Uterus (tissue), 2 donors: ENCODE measurements around the gene RRAGD.

Experiments
- CTCF ChIP-seq, 4 experiments: fragments of 200-600 bp in 2 of 4; fragments of 450-650 bp in 2 of 4; sonication (generic) in 2 of 4; IDR thresholded peaks; one replicate each; pipeline ENCODE4 v1.5.1; 2016 to 2019; ENCODE audit warnings: antibody characterized with exemption in 4 of 4, mild to moderate bottlenecking in 2 of 4, moderate library complexity in 1 of 4
- POLR2A ChIP-seq, 2 donors: fragments of 450-650 bp; IDR thresholded peaks; one replicate each; pipeline ENCODE4 v1.6.1; 2016; ENCODE audit warnings: antibody characterized with exemption in 2 of 2, mild to moderate bottlenecking in 1 of 2, moderate library complexity in 1 of 2

DNA sequence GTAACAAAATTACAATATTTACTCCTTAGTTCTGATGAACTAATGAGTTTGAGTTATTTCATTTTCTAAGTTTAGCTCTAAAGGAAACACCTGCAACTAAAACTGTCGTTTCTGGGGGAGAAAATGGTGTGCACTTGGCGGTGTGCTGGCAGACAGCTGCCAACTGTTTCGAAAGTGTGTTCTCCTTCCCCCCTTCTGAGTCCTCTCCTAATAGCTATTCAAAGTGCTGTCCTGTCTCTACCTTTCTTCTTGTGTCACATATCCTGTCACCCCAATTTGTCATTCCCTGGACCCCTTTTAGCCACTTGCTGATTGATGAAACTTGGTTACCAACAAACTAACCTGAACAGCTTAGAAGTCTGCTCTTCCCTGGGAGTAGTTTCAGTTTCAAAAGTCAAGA is 54.7 kb downstream of the RRAGD start:
- TF ChIP-seq CTCF (IDR thresholded peaks at IDR 0.05): no peak
- TF ChIP-seq POLR2A (IDR thresholded peaks at IDR 0.05): no peak
